GM19043 (cell line): ENCODE data around the gene ARHGAP28.
"Not testable (repeated sequence)": the region's sequence is repeated elsewhere in the genome, so short reads cannot be mapped to it uniquely, and the experiment has no call there.

Source experiments
- ATAC-seq: cut with Tn5 transposase; IDR thresholded peaks from one replicate; pipeline ENCODE4 v1.9.1; 2021; ENCODE audit warnings: low read depth; ENCODE audit not compliant: unreplicated experiment

The ARHGAP28 gene

DNA sequence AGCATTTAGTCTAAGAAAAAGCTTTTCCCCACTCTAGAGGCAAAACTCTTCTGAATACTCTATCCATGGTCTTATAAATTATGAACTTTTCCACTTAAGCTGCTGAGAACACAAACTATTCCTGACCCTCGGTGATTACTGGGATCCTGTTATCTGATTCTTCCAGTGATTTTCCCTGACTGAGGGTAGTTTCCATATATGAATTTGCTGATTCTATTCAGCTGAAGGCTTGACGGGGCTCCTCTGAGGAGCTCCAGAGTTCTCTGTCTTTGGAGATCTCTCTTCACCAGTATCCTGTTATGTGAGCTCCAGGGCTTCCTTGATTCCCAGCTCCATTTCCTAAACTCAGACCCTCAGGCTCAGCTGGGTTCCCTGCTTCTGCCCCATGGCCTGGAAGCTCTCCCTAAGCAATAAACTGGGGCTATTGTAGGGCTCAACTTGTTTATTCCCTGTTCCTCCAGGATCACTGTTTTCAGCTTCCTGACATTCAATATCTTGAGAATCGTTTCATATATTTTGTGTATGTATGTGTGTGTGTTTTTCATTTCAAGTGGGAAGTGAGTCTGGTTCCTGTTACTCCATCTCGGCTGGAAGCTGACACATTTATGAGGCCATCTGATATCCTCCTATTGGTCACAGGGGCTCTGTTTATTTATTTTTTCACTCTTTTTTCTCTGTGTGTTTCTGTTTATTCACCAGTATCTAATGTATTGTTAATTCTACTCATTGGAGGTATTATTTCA, 78.2 kb downstream of the ARHGAP28 start:
- ATAC-seq, result no peak

GRCh38 chr18:6810191-6810590, 80.7 kb downstream of the ARHGAP28 start:
- ATAC-seq, result no peak

DNA sequence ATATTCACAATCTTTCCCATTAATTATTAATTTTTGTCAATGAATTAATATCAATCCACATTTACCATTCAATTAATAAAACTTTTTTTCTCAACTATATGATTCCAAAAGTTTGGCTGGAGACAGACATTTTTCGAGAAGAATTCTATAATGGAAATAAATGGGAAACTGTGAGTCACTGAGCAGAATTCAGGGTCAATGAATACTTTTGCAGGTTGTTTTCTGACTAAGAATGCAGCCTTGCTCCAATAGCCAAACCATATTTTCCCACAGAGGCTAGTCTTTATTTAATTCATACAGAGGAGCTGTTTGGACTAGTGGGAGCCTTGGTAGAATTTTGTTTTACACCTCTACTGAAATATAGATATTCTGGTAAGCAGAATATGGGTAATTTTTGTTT, 82.3 kb downstream of the ARHGAP28 start:
- no peak for ATAC-seq

- no peak for ATAC-seq
Measured at GRCh38 chr18:6814882-6815425, 85.4 kb downstream of the ARHGAP28 start.

- no peak for ATAC-seq
Measured at GRCh38 chr18:6816154-6816553, 86.6 kb downstream of the ARHGAP28 start.

- no peak for ATAC-seq
Measured at GRCh38 chr18:6819332-6819731, 89.8 kb downstream of the ARHGAP28 start.

DNA sequence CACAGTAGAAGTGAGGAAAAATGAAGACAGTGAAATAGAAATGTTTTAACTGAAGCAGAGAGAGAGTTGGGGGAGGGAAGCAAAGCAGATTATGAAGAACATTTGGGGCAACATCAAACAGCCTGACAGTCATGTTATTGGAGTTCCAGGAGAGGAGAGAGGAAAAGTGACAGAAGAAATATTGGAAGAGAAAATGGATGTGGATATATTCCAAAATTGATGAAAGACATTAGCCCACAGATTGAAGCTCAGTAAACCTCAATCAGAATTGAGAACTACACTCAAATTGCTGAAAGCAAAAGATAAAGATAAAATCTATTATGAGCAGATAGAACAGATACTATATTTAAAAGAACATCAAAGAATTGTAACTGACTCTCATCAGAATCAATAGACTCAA, 90.8 kb downstream of the ARHGAP28 start:
- no peak for ATAC-seq

DNA sequence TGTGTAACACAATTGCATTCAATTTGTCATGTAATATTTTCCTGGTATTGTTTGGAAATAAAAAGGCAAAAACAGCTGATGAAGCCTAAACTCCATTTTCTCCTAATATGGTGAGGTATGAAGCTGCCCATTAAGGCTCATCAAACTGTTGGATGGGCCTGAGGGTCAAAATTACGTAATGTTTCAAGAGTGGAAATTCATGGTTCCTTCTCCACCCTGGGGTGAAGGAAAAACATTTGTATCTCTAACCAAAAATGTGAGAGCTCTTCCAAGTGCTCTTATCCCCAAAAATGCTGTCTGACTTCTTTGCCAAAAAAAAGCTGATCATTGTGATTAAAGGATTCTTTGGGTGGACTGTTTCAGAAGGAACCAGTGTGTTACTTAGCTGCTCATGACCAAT, 91.8 kb downstream of the ARHGAP28 start:
- no peak for ATAC-seq

DNA sequence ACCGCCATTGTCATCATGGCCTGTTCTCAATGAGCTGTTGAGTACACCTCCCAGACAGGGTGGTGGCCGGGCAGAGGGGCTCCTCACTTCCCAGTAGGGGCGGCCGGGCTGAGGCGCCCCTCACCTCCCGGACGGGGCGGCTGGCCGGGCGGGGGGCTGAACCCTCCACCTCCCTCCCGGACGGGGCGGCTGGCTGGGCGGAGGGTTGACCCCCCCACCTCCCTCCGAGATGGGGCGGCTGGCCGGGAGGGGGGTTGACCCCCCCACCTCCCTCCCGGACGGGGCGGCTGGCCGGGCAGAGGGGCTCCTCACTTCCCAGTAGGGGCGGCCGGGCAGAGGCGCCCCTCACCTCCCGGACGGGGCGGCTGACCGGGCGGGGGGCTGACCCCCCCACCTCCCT, 97.6 kb downstream of the ARHGAP28 start:
- ATAC-seq, result not testable (repeated sequence)

- not testable (repeated sequence) for ATAC-seq
Measured at GRCh38 chr18:6827566-6827965, 98.0 kb downstream of the ARHGAP28 start.

DNA sequence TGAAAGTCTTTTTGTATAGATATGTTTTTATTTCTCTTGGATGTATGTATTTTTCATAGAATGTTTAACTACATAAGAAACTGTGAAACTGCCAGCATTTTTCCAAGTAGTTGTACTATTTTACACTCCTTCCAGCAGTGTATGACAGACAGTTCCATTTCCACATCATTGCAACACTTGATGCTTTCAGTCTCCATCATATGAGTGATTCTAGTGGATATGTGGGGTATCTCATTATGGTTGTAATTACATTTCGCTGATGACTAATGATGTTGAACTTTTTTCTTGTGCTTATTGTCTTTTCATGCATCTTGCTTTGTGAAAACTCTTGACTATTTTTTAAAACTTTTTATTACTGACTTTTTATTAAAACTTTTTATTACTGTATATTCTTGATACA, 101.4 kb downstream of the ARHGAP28 start:
- no peak for ATAC-seq

GRCh38 chr18:6835345-6835744, 105.8 kb downstream of the ARHGAP28 start:
- no peak for ATAC-seq

- ATAC-seq, result no peak
Measured at GRCh38 chr18:6836331-6836730, 106.8 kb downstream of the ARHGAP28 start.

DNA sequence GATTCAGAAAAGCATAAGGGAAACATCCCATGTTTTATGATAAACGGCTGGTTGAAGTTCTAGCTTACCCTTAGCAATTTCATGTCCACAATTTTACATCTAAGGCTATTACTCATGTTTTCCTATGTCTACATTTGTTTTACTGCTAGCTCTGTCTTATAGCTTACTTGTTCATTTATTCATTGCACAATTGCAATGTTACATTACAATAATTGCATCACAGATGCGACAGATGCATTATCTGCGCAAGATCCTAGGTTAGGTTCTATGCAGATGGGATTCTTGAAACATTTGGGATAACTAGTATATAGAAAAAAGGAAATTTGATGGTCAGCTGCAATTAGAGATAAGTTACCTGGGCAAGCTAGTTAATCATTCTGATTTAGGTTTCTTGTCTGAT, 108.4 kb downstream of the ARHGAP28 start:
- no peak for ATAC-seq

DNA sequence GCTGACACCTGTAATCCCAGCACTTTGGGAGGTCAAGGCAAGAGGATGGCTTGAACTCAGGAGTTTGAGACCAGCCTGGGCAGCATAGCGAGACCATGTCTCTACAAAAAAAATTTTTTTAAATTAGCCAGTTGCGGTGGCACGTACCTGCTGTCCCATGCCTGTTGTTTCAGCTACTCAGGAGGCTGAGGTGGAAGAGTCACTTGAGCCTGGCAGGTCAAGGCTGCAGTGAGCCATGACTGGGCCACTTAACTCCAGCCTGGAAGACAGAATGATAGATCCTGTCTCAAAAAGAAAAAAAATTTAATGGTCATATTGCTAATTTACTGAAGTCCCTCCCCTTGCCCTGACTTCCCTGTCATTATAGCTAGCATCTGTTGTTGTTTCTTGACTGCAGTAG, 112.6 kb downstream of the ARHGAP28 start:
- ATAC-seq, result no peak

DNA sequence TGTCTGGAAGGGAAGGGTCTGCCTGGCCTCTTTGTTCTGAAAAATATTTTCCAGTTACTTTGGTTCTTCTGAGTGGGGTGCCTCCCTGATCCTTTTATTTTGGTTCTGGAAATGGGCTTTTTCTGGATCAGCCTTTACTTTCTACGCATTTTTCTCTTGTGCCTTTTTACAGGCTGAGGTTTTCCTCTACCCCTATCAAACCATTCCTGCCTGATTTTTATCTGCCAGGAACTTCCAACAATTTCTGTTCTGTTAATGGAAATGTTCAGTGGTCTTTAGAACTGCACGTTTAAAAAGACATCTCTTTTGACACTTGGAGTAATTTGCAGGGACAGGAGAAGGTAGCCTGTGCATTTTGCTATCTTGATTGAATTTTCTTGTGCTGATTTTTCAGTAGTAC, 113.8 kb downstream of the ARHGAP28 start:
- no peak for ATAC-seq

GRCh38 chr18:6845521-6845920, 116.0 kb downstream of the ARHGAP28 start:
- ATAC-seq, result not testable (repeated sequence)

- ATAC-seq, result no peak
Measured at GRCh38 chr18:6850396-6850795, 120.9 kb downstream of the ARHGAP28 start.

GRCh38 chr18:6851480-6851879, 122.0 kb downstream of the ARHGAP28 start:
- ATAC-seq, result no peak

- ATAC-seq, result no peak
Measured at GRCh38 chr18:6854811-6855210, 125.3 kb downstream of the ARHGAP28 start.

DNA sequence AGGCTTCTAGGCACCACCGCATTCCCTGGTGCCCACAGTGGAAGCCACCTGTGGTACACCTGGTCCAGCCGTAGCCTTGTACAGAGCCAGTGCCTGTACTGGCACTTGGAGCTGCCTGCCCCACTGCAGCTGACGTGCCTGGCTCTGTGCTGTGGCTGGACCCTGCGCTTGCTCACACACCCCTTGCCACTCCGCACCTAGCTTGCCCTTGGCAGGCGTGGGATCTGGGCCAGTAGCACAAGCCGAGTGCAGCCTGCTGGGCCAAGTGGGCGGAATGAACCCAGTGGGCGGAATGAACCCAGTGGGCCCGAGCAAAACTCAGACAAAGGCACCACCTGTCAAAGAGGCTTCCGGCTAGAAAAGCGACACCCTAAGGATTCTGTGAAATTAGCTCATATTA, 126.3 kb downstream of the ARHGAP28 start:
- no peak for ATAC-seq

DNA sequence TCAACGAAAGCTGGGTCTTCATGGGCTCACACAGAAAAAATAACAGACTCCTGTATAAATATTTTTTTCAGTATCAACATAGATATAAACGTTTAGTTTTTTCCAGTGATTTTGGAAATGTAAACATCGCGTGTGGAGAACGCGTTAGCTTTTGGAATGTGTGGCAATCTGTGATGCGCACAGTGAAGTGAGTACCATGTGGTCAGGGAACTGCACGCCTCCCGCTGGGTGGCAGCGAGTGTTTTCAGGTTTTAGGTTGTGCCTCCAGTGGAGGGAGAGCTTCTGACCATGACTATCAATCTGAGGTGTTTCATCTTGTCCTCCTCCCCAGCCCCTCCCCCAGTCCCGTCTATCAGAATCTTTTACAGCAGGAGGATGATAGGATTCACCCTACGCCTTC, 127.8 kb downstream of the ARHGAP28 start:
- no peak for ATAC-seq
